HCT116 (cell line): ENCODE data around the gene BTBD18. TPM values are rescaled to one million over a fixed set of nuclear protein-coding genes. Genes with fewer than 3 reads are reported as not detected.
A peak's percentile ranks its signal among the peaks of the same experiment; 100 is the strongest.

Experiments
- ATAC-seq: fragments of 200-7000 bp; cut with Tn5 transposase; 2 replicates; pipeline ENCODE4 v1.9.1; 2020; ENCODE audit warnings: mild to moderate bottlenecking, moderate library complexity
- BruUV-seq: library from RNA; stranded (reverse); fragments of 400-500 nt; replicated peaks from 2 replicates; lab custom pipeline; 2021; lab: Mats Ljungman, UMichigan
- CTCF ChIA-PET: fragments of 300-600 bp; sonication (Branson Sonifier 250); formaldehyde crosslinking; loops from one replicate; lab custom pipeline; 2021; ENCODE audit warnings: antibody characterized with exemption; lab: Charles Lee
- POLR2A ChIA-PET: fragments of 300-600, 350-600 bp; sonication (Branson Sonifier 250); formaldehyde crosslinking; loops from one replicate; lab custom pipeline; 2021; ENCODE audit warnings: antibody characterized with exemption; lab: Charles Lee
- RAD21 ChIA-PET, 2 experiments: fragments of 300-600 bp; sonication (Branson Sonifier 250); formaldehyde crosslinking; loops; one replicate each; lab custom pipeline; 2023; ENCODE audit warnings: low total read pairs in 2 of 2; ENCODE audit not compliant: uncharacterized antibody in 2 of 2, unreplicated experiment in 2 of 2, low non-redundant PET in 1 of 2; lab: Charles Lee
- DNase-seq: peaks from one replicate; pipeline ENCODE4 v3.0.0-alpha.2; 2010; ENCODE audit warnings: low read depth, low spot score
- H2AFZ ChIP-seq: fragments of 200-600 bp; shearing (Covaris generic), sonication (generic); 2 replicates; pipeline ENCODE4 v1.6.1; 2017; ENCODE audit warnings: low read depth, mixed run types, mixed read lengths, antibody characterized with exemption, low read length; ENCODE audit not compliant: poor library complexity, severe bottlenecking
- H3K27ac ChIP-seq: 2 replicates; pipeline ENCODE4 v1.5.1; 2012; ENCODE audit warnings: low read depth, low read length
- H3K27me3 ChIP-seq: fragments of 200-600 bp; sonication (generic); 2 replicates; pipeline ENCODE4 v1.6.1; 2016; ENCODE audit warnings: mixed run types, low read length, mixed read lengths; ENCODE audit not compliant: insufficient read depth
- H3K36me3 ChIP-seq, 2 experiments: fragments of 200-500 bp in 1 of 2; fragments of 200-600 bp in 1 of 2; sonication (Bioruptor generic) in 1 of 2; sonication (generic) in 1 of 2; 2 replicates each; pipeline versions ENCODE4 v1.5.1 to v1.6.1; 2014 to 2016; ENCODE audit warnings: low read length in 2 of 2, inconsistent platforms in 1 of 2, mixed read lengths in 1 of 2, mixed run types in 1 of 2; ENCODE audit not compliant: insufficient read depth in 2 of 2, control insufficient read depth in 1 of 2
- H3K4me1 ChIP-seq, 2 experiments: fragments of 200-600 bp in 1 of 2; sonication (generic) in 1 of 2; 2 replicates each; pipeline versions ENCODE4 v1.5.1 to v1.6.1; 2012 to 2017; ENCODE audit warnings: low read length in 2 of 2, inconsistent platforms in 1 of 2, mild to moderate bottlenecking in 1 of 2, mixed read lengths in 1 of 2, mixed run types in 1 of 2, moderate library complexity in 1 of 2; ENCODE audit not compliant: insufficient read depth in 2 of 2, control insufficient read depth in 1 of 2
- H3K4me2 ChIP-seq: fragments of 200-600 bp; sonication (generic); 2 replicates; pipeline ENCODE4 v1.6.1; 2017; ENCODE audit warnings: mixed run types, low read length, mixed read lengths
- H3K4me3 ChIP-seq, 2 experiments: fragments of 200-600 bp in 1 of 2; sonication (generic) in 1 of 2; replicated peaks in 1 of 2; 2 replicates each; pipeline ENCODE4 v1.5.1; 2011 to 2016; ENCODE audit warnings: low read length in 2 of 2, control low read depth in 1 of 2, low read depth in 1 of 2, mild to moderate bottlenecking in 1 of 2, mixed read lengths in 1 of 2, mixed run types in 1 of 2
- H3K79me2 ChIP-seq: fragments of 200-600 bp; sonication (generic); 2 replicates; pipeline ENCODE4 v1.6.1; 2017; ENCODE audit warnings: mild to moderate bottlenecking, mixed run types, low read length, moderate library complexity, mixed read lengths; ENCODE audit not compliant: insufficient read depth
- H3K9ac ChIP-seq: fragments of 200-600 bp; sonication (generic); 2 replicates; pipeline ENCODE4 v1.6.1; 2016; ENCODE audit warnings: low read length, mixed read lengths
- H3K9me2 ChIP-seq: fragments of 200-600 bp; sonication (generic), shearing (Covaris generic); 2 replicates; pipeline ENCODE4 v1.6.1; 2017; ENCODE audit warnings: mixed run types, mild to moderate bottlenecking, moderate library complexity; ENCODE audit not compliant: insufficient read depth
- H3K9me3 ChIP-seq, 2 experiments: fragments of 200-500 bp in 1 of 2; fragments of 200-600 bp in 1 of 2; sonication (Bioruptor generic) in 1 of 2; sonication (generic) in 1 of 2; 2 replicates each; pipeline ENCODE4 v1.6.1; 2014 to 2017; ENCODE audit warnings: low read length in 2 of 2, mixed read lengths in 2 of 2, inconsistent platforms in 1 of 2, low read depth in 1 of 2, mild to moderate bottlenecking in 1 of 2, mixed run types in 1 of 2, moderate library complexity in 1 of 2; ENCODE audit not compliant: control insufficient read depth in 1 of 2, insufficient read depth in 1 of 2
- H4K20me1 ChIP-seq: fragments of 200-600 bp; sonication (generic), shearing (Covaris generic); 2 replicates; pipeline ENCODE4 v1.6.1; 2017; ENCODE audit warnings: mixed run types, mild to moderate bottlenecking, moderate library complexity; ENCODE audit not compliant: insufficient read depth
- CBX3 ChIP-seq: IDR thresholded peaks from 2 replicates; pipeline ENCODE4 v1.6.1; 2012; ENCODE audit warnings: low read depth
- EGR1 ChIP-seq: IDR thresholded peaks from 2 replicates; pipeline ENCODE4 v1.6.1; 2012; ENCODE audit warnings: low read depth
- POLR2A ChIP-seq: IDR thresholded peaks from 2 replicates; pipeline ENCODE4 v1.7.0; 2011; ENCODE audit warnings: borderline replicate concordance; ENCODE audit not compliant: insufficient read depth, insufficient read length; ENCODE audit errors: extremely low read depth
- intact Hi-C: fragments of 100-400 bp; cut with micrococcal nuclease; formaldehyde crosslinking; loops from 2 replicates; pipeline ENCODE4 v1.10.0; 2022
- total RNA-seq: library from RNA; stranded (reverse); gene quantifications from one replicate; pipeline ENCODE4 v1.2.1, GENCODE V29; 2021; ENCODE audit not compliant: unreplicated experiment
- TF ChIP-seq, protein P1 (sequence below), 3 experiments: fragments of 200-600 bp in 1 of 3; sonication (generic) in 1 of 3; IDR thresholded peaks in 2 of 3; conservative IDR thresholded peaks in 1 of 3; 2 replicates each; pipeline ENCODE4 v1.5.1; 2012 to 2017; ENCODE audit warnings: low read depth in 2 of 3, low read length in 2 of 3, antibody characterized with exemption in 1 of 3, borderline replicate concordance in 1 of 3, control low read depth in 1 of 3, mild to moderate bottlenecking in 1 of 3, mixed read lengths in 1 of 3, mixed run types in 1 of 3, moderate library complexity in 1 of 3; ENCODE audit not compliant: insufficient read depth in 1 of 3

The BTBD18 gene
- total RNA-seq, 1 experiment from 2014 or later = not detected

DNA sequence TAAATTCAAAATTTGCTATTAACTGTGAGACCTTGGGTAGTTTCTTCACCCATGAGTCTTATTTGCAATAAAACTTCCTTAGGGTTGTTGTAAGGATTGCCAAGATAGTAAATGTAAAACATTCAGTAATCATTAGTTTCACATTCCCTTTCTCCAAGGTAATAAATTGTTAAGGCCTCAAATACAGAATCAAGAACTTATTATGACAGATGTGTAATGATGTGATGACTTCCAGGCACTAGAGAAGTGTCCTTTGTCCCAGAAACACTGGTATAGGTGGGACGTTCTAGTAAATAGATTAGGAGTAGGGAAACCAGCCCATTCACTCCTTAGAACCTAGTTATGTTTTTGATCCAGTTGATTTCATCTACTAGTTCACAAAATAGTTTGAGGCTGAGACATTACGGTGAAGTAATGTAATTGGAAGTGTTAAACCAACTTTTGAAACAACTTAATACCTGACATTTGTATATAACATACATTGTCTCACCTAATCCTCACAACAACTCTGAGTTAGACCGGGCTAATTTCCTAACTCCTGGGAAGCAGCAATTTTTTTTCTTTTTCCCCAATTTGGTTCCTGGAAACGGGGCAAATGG lies 35.5 kb upstream of the BTBD18 start:
- H3K9me2 ChIP-seq = no peaks in the 10 kb centered on the region
- H3K9me3 ChIP-seq = no peaks in the 10 kb centered on the region
- BruUV-seq = no TSS peak
- 0 out of 2 replicates have a peak overlapping the region, but pooled peaks have one; percentile 6 for H3K4me2 ChIP-seq
- H3K9ac ChIP-seq = no peak overlapping the region
- H4K20me1 ChIP-seq = no peaks in the 10 kb centered on the region
- ChIA-PET CTCF (no interaction called here), RAD21 (no interaction called here), POLR2A (no interaction called here)
- H3K27me3 ChIP-seq = no peaks in the 10 kb centered on the region
- H3K4me1 ChIP-seq = peaks cover 76 to 100% of the 10 kb centered on the region in 2 experiments
- intact Hi-C loops = no loop called here
- ATAC-seq (no peak), DNase-seq (no peak)
- H3K4me3 ChIP-seq = no peak overlapping the region
- no peaks in the 10 kb centered on the region for H3K36me3 ChIP-seq
- H2AFZ ChIP-seq = no peak overlapping the region
- TF ChIP-seq POLR2A = no peak
- no peak for TF ChIP-seq CBX3
- TF ChIP-seq EGR1 = no peak
- H3K27ac ChIP-seq = no peak overlapping the region
- peaks cover 100% of the 10 kb centered on the region for H3K79me2 ChIP-seq

DNA sequence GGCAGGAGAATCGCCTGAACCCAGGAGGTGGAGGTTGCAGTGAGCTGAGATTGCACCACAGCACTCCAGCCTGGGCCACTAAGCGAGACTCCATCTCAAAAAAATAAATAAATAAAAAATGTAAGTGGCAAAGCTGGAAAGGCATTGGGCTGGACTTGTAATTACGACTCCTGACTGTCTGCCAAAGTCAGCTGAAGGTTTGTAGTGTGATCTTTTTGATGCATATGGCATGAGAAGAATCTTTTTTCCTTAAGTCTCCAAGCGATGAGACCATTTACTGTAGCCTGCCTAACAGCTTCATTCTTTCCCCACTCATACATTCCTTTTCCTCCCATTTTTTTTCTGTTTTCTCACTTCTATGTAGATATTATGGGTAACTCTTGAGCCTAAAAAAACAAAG lies 34.8 kb upstream of the BTBD18 start:
- no peaks in the 10 kb centered on the region for H3K27me3 ChIP-seq
- no peak overlapping the region for H3K4me3 ChIP-seq
- RAD21 ChIA-PET = no interaction called here
- CTCF ChIA-PET = no interaction called here
- no peaks in the 10 kb centered on the region for H4K20me1 ChIP-seq
- TF ChIP-seq, protein P1, sequence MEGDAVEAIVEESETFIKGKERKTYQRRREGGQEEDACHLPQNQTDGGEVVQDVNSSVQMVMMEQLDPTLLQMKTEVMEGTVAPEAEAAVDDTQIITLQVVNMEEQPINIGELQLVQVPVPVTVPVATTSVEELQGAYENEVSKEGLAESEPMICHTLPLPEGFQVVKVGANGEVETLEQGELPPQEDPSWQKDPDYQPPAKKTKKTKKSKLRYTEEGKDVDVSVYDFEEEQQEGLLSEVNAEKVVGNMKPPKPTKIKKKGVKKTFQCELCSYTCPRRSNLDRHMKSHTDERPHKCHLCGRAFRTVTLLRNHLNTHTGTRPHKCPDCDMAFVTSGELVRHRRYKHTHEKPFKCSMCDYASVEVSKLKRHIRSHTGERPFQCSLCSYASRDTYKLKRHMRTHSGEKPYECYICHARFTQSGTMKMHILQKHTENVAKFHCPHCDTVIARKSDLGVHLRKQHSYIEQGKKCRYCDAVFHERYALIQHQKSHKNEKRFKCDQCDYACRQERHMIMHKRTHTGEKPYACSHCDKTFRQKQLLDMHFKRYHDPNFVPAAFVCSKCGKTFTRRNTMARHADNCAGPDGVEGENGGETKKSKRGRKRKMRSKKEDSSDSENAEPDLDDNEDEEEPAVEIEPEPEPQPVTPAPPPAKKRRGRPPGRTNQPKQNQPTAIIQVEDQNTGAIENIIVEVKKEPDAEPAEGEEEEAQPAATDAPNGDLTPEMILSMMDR (IDR thresholded peaks at IDR 0.05 in 2 of 3, conservative IDR thresholded peaks at IDR 0.05 in 1 of 3; ENCODE audit: borderline replicate concordance in 1 of 3, insufficient read depth in 1 of 3, low read depth in 2 of 3, low read length in 2 of 3) = no peak
- intact Hi-C loops = no loop called here
- no TSS peak for BruUV-seq
- no peak overlapping the region for H3K4me2 ChIP-seq
- H3K9me2 ChIP-seq = no peaks in the 10 kb centered on the region
- H3K9ac ChIP-seq = no peak overlapping the region
- no peak overlapping the region for H3K27ac ChIP-seq
- peaks cover 100% of the 10 kb centered on the region for H3K79me2 ChIP-seq
- no peaks in the 10 kb centered on the region for H3K36me3 ChIP-seq
- H2AFZ ChIP-seq = no peak overlapping the region
- ATAC-seq = no peak
- H3K4me1 ChIP-seq = peaks cover 77 to 100% of the 10 kb centered on the region in 2 experiments
- no peaks in the 10 kb centered on the region for H3K9me3 ChIP-seq
- POLR2A ChIA-PET = no interaction called here
- DNase-seq = no peak
